Heart left ventricle (tissue), 16 donors: ENCODE results near the gene SORBS1. TPM values are rescaled to one million over a fixed set of nuclear protein-coding genes. Genes with fewer than 3 reads are reported as not detected.

ENCODE experiments used
- ATAC-seq, 4 donors: fragments of 200-7000 bp; cut with Tn5 transposase; one replicate each; pipeline ENCODE4 v1.9.1; 2020 to 2022; ENCODE audit warnings: moderate library complexity in 4 of 4, mild to moderate bottlenecking in 3 of 4, moderate number of reproducible peaks in 1 of 4
- DNase-seq, 5 donors: peaks; one replicate each; pipeline ENCODE4 v3.0.0-alpha.2; 2020
- H3K27ac ChIP-seq, 12 donors: fragments of 200-600 bp; sonication (generic) in 4 of 12; one replicate each; pipeline versions ENCODE4 v1.5.0 to v1.8.0; 2016 to 2022; ENCODE audit warnings: mild to moderate bottlenecking in 2 of 12
- H3K27me3 ChIP-seq, 9 donors: fragments of 200-600 bp; sonication (generic) in 2 of 9; one replicate each; pipeline versions ENCODE4 v1.5.1 to v1.8.0; 2016 to 2022; ENCODE audit warnings: mild to moderate bottlenecking in 3 of 9
- H3K36me3 ChIP-seq, 9 donors: fragments of 200-600 bp; sonication (generic) in 2 of 9; one replicate each; pipeline versions ENCODE4 v1.5.0 to v1.8.0; 2018 to 2022; ENCODE audit warnings: mild to moderate bottlenecking in 2 of 9
- H3K4me1 ChIP-seq, 12 donors: fragments of 200-600 bp; sonication (generic) in 4 of 12; one replicate each; pipeline versions ENCODE4 v1.5.0 to v1.8.0; 2016 to 2022; ENCODE audit warnings: mild to moderate bottlenecking in 3 of 12
- H3K4me3 ChIP-seq, 12 donors: fragments of 200-600 bp; sonication (generic) in 4 of 12; one replicate each; pipeline versions ENCODE4 v1.5.0 to v1.8.0; 2017 to 2022; ENCODE audit warnings: mild to moderate bottlenecking in 9 of 12, moderate library complexity in 4 of 12
- H3K9me3 ChIP-seq, 12 donors: fragments of 200-600 bp; sonication (generic) in 4 of 12; one replicate each; pipeline versions ENCODE4 v1.5.0 to v1.8.0; 2016 to 2022; ENCODE audit warnings: mild to moderate bottlenecking in 1 of 12
- CTCF ChIP-seq, 12 donors: fragments of 200-600 bp; sonication (generic) in 4 of 12; IDR thresholded peaks; one replicate each; pipeline versions ENCODE4 v1.5.0 to v1.8.0; 2018 to 2022; ENCODE audit warnings: antibody characterized with exemption in 12 of 12, mild to moderate bottlenecking in 5 of 12
- POLR2A ChIP-seq, 2 donors: fragments of 450-650 bp; IDR thresholded peaks; one replicate each; pipeline ENCODE4 v1.6.1; 2017; ENCODE audit warnings: antibody characterized with exemption in 2 of 2, mild to moderate bottlenecking in 2 of 2, moderate library complexity in 2 of 2
- WGBS, 4 donors: extraction: QIAGEN DNeasy Blood & Tissue Kit in 2 of 4; methylation state at CpG; one replicate each; pipeline versions ENCODE4 v1.1.5 to v1.1.7; 2013 to 2018; 5-methylcytosine and 5-hydroxymethylcytosine counted together
- intact Hi-C, 10 donors: fragments of 100-400 bp; cut with DNase I; formaldehyde crosslinking; loops; one replicate each; pipeline versions ENCODE4 v1.11.1 to v1.14.2; 2022
- polyA plus RNA-seq, 2 donors: library from polyadenylated mRNA; stranded (reverse); fragments of 200-250 nt; gene quantifications; one replicate each; pipeline ENCODE4 v1.2.3, GENCODE V29; 2013
- total RNA-seq, 9 donors: library from RNA; depleted of rRNA in 2 of 9; stranded (reverse); fragments of >200 nt in 2 of 9; fragmentation: NEBNext Ultra II Directional in 3 of 9; extraction: Animal tissue kit (Norgen Biotek cat#: 25700) in 3 of 9; gene quantifications; one replicate each; pipeline versions ENCODE4 v1.1.0 to v1.2.4, GENCODE V29; 2016 to 2023
- donor health status: ischemic (EF 13 %, LVEDD 7.1; RV severe dilation, severe dysfunction).
- donor health status: healthy with polysubstance abuse.
- donor health status: DM: no; HTN: yes; CAD: no.
- donor health status: DM: no; HTN: no; CAD: no.
- donor health status: ischemic (EF 25% LVEDD 6.9; RV normal size, moderate dysfunction).
- donor health status: ischemic (EF 25% LVEDD 5.7; RV mildly dilated, moderate dysfunction).
- donor health status: healthy.
- donor health status: DM: yes; HTN: yes; CAD: no.
- donor health status: ischemic (EF 35%, LVEDD 5.7; RV mildly dilated, moderate dysfunction).
- donor health status: nonischemic (EF 11% LVEDD 7.7; RV severe dilation, severe dysfunction).
- donor health status: DM: yes; HTN: yes; CAD: no.
- donor health status: PGD.
- donor health status: ischemic (EF 29% LVEDD 5.4; RV normal size, mild dysfunction).
- donor health status: nonischemic (EF 23%, LVEDD 6.1; RV moderate dilation, normal function).

The SORBS1 gene
- total and polyA plus RNA-seq, 11 donors, result 355 to 1,440 (median 886) TPM

GRCh38 chr10:95296764-95297163 lies 264.4 kb downstream of the SORBS1 start:
- Histone ChIP-seq H3K9me3 (no peaks in the 10 kb centered on the region), H3K27ac (peak overlapping the region in 1 of 12 donors; percentile 12), H3K27me3 (no peaks in the 10 kb centered on the region), H3K4me1 (peaks cover 0 to 24% (median 19%) of the 10 kb centered on the region in 12 donors), H3K4me3 (no peak overlapping the region), H3K36me3 (no peaks in the 10 kb centered on the region)
- intact Hi-C loops, result no loop called here
- TF ChIP-seq CTCF (IDR thresholded peaks at IDR 0.05), result no peak
- TF ChIP-seq POLR2A (IDR thresholded peaks at IDR 0.05), result no peak
- ATAC-seq (no peak), DNase-seq (no peak)
- 89 to 99% (median 96%) methylated on average over 4 of the region's 4 CpGs for WGBS, 4 donors

GRCh38 chr10:95295031-95295755 lies 266.0 kb downstream of the SORBS1 start:
- 1 to 24% (median 4%) methylated on average over 12 to 39 of the region's 39 CpGs for WGBS, 4 donors
- intact Hi-C loops, result no loop called here
- ATAC-seq (peak in 2 of 4 donors; percentile 15 to 38), DNase-seq (peak in 2 of 5 donors; percentile 59 to 72)
- Histone ChIP-seq H3K9me3 (no peaks in the 10 kb centered on the region), H3K27me3 (no peaks in the 10 kb centered on the region), H3K27ac (peak overlapping the region in 8 of 12 donors; percentile 1 to 76 (median 44)), H3K36me3 (no peaks in the 10 kb centered on the region), H3K4me1 (peaks cover 0 to 30% (median 22%) of the 10 kb centered on the region in 12 donors), H3K4me3 (peak overlapping the region in 10 of 12 donors; percentile 24 to 56 (median 47))
- TF ChIP-seq CTCF (IDR thresholded peaks at IDR 0.05), result no peak
- no peak for TF ChIP-seq POLR2A (IDR thresholded peaks at IDR 0.05)

GRCh38 chr10:95293631-95294030 lies 267.5 kb downstream of the SORBS1 start:
- DNase-seq (no peak), ATAC-seq (no peak)
- 92 to 95% (median 93%) methylated on average over 3 of the region's 3 CpGs for WGBS, 4 donors
- TF ChIP-seq POLR2A (IDR thresholded peaks at IDR 0.05), result no peak
- TF ChIP-seq CTCF (IDR thresholded peaks at IDR 0.05), result no peak
- Histone ChIP-seq H3K27me3 (no peaks in the 10 kb centered on the region), H3K4me1 (peaks cover 0 to 37% (median 30%) of the 10 kb centered on the region in 12 donors), H3K9me3 (no peaks in the 10 kb centered on the region), H3K36me3 (no peaks in the 10 kb centered on the region), H3K27ac (no peak overlapping the region), H3K4me3 (no peak overlapping the region)
- intact Hi-C loops, result loop anchor here in 7 of 10 donors (5.0 kb wide), 4 partner anchors 34 to 46 kb away; no protein-coding TSS in a partner anchor

GRCh38 chr10:95291365-95292039 lies 269.7 kb downstream of the SORBS1 start:
- intact Hi-C loops, result loop anchor here in 8 of 10 donors (2.0 to 5.0 kb wide), 5 partner anchors 36 to 46 kb away; no protein-coding TSS in a partner anchor
- Histone ChIP-seq H3K4me3 (peak overlapping the region; percentile 77 to 100 (median 90)), H3K27me3 (no peaks in the 10 kb centered on the region), H3K4me1 (peaks cover 6 to 48% (median 40%) of the 10 kb centered on the region in 12 donors), H3K27ac (peak overlapping the region; percentile 83 to 99 (median 94)), H3K9me3 (no peaks in the 10 kb centered on the region), H3K36me3 (no peaks in the 10 kb centered on the region)
- no peak for TF ChIP-seq POLR2A (IDR thresholded peaks at IDR 0.05)
- no peak for TF ChIP-seq CTCF (IDR thresholded peaks at IDR 0.05)
- DNase-seq (peak in 1 of 5 donors; percentile 33), ATAC-seq (no peak)
- 56 to 65% (median 59%) methylated on average over 19 of the region's 19 CpGs for WGBS, 4 donors
